ENCODE measurements around the gene DPYD. TPM values are rescaled to one million over a fixed set of nuclear protein-coding genes. Genes with fewer than 3 reads are reported as not detected.

Gene DPYD
- polyA plus RNA-seq, 4 donors = 11.9 to 31.8 (median 26.0) TPM

DNA sequence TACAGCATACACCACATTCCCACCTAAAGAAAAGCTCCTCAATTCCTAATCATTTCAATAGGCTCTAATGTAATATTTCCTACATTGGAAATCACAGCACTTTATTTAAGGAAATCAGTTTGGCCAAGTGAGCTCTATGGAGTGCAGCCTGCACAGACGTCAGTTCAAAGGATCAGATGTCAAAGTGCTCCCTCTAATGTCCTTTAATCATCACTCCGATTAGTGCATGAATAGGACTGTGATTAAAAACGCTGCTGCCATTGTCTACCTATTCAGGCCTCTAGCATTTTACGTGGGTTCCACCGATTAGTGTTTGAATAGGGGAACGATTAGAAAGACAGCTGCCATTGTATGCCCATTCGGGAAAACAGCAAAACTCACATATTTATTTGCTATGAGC lies 50.2 kb downstream of the DPYD start:
- Histone ChIP-seq H3K4me3 (ENCODE audit: low read depth in 1 of 3, low read length in 3 of 3) (no peak overlapping the region), H3K9me3 (ENCODE audit: control insufficient read depth in 2 of 2, insufficient read depth in 1 of 2, low read depth in 1 of 2, low read length in 1 of 2) (no peaks in the 10 kb centered on the region), H3K27me3 (ENCODE audit: control insufficient read depth in 3 of 3, insufficient read depth in 3 of 3, low read length in 3 of 3) (no peaks in the 10 kb centered on the region), H3K27ac (ENCODE audit: low read depth in 1 of 3, low read length in 2 of 3) (no peak overlapping the region), H3K36me3 (ENCODE audit: control insufficient read depth in 3 of 3, insufficient read depth in 2 of 3, low read depth in 1 of 3, low read length in 3 of 3) (peaks cover 0 to 2% (median 0%) of the 10 kb centered on the region in 3 donors), H3K4me1 (ENCODE audit: control insufficient read depth in 3 of 3, insufficient read depth in 2 of 3, low read depth in 1 of 3, low read length in 2 of 3) (no peaks in the 10 kb centered on the region)
- FAIRE-seq (no peak), DNase-seq (no peak)
- WGBS, 3 donors = 82 to 93% (median 83%) methylated on average over 7 of the region's 7 CpGs

DNA sequence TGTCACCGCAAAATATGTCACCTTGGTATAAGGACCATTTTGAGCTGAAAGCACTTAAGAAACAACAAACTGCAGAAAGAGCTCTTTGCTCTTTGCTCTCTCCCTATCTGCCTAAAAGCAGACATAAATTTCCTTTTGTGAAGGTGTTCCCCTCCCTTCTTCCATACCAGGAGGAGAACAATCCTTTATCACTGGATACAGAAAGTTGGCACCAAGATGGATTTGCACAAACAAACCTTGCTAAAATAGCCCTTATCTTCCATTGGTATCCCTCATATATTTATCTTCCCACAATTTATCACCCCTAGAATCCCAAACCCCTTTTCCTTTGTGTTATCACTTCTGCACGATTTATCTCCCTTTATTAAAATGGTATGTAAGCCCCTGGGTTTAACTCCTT lies 51.4 kb downstream of the DPYD start:
- H3K27me3 ChIP-seq (ENCODE audit: control insufficient read depth in 3 of 3, insufficient read depth in 3 of 3, low read length in 3 of 3) = no peaks in the 10 kb centered on the region
- DNase-seq (no peak), FAIRE-seq (no peak)
- no peak overlapping the region for H3K4me3 ChIP-seq (ENCODE audit: low read depth in 1 of 3, low read length in 3 of 3)
- H3K27ac ChIP-seq (ENCODE audit: low read depth in 1 of 3, low read length in 2 of 3) = no peak overlapping the region
- H3K4me1 ChIP-seq (ENCODE audit: control insufficient read depth in 3 of 3, insufficient read depth in 2 of 3, low read depth in 1 of 3, low read length in 2 of 3) = peaks cover 0 to under 1% (median 0%) of the 10 kb centered on the region in 3 donors
- WGBS, 3 donors = 15 to 68% (median 54%) methylated on average over 2 of the region's 2 CpGs
- no peaks in the 10 kb centered on the region for H3K9me3 ChIP-seq (ENCODE audit: control insufficient read depth in 2 of 2, insufficient read depth in 1 of 2, low read depth in 1 of 2, low read length in 1 of 2)
- H3K36me3 ChIP-seq (ENCODE audit: control insufficient read depth in 3 of 3, insufficient read depth in 2 of 3, low read depth in 1 of 3, low read length in 3 of 3) = peaks cover 0 to 2% (median 0%) of the 10 kb centered on the region in 3 donors

DNA sequence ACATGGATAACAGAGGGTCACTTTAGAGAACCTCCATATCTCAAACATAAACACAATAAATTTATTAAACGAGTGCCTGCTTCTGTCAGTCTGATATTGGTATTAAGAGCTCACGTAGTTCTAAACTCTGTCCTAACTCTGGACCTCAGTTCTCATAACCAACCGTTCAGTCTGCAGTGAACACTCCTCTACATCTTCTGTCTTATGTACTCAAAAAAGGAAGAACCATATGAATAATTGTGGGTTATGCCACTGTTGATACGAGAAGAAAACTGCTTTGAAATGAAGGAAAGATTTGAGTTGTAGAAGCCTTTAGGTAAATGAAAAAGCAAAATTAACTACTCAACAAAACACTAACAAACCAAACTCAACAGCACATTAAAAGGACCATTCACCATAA lies 53.7 kb downstream of the DPYD start:
- 84 to 92% (median 89%) methylated on average over 4 of the region's 4 CpGs for WGBS, 3 donors
- peaks cover 0 to 2% (median 0%) of the 10 kb centered on the region in 3 donors for H3K36me3 ChIP-seq (ENCODE audit: control insufficient read depth in 3 of 3, insufficient read depth in 2 of 3, low read depth in 1 of 3, low read length in 3 of 3)
- no peak overlapping the region for H3K4me3 ChIP-seq (ENCODE audit: low read depth in 1 of 3, low read length in 3 of 3)
- H3K27me3 ChIP-seq (ENCODE audit: control insufficient read depth in 3 of 3, insufficient read depth in 3 of 3, low read length in 3 of 3) = no peaks in the 10 kb centered on the region
- H3K9me3 ChIP-seq (ENCODE audit: control insufficient read depth in 2 of 2, insufficient read depth in 1 of 2, low read depth in 1 of 2, low read length in 1 of 2) = no peaks in the 10 kb centered on the region
- no peak for DNase-seq
- no peak overlapping the region for H3K27ac ChIP-seq (ENCODE audit: low read depth in 1 of 3, low read length in 2 of 3)
- no peak for FAIRE-seq
- peaks cover 0 to 5% (median 0%) of the 10 kb centered on the region in 3 donors for H3K4me1 ChIP-seq (ENCODE audit: control insufficient read depth in 3 of 3, insufficient read depth in 2 of 3, low read depth in 1 of 3, low read length in 2 of 3)

DNA sequence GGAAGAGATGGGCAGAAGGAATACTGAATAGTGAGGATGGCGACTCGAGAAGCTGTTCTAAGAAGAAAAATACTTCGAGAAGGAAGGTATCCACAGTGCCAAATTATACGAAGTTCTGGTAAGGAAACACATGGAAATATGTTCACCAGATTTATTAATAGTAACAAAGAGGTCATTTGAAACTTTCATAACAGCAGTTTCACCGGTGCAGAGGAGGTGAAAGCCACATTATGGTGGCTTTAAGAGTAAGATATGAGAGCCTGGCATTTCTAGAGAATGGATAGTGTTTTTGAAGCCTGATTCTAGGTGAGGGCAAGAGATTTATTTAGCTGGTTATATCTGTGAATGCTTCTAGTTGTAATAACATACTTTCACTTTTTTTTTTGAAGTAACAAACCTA lies 56.2 kb downstream of the DPYD start:
- FAIRE-seq (no peak), DNase-seq (no peak)
- H3K4me3 ChIP-seq (ENCODE audit: low read depth in 1 of 3, low read length in 3 of 3) = no peak overlapping the region
- 62 to 89% (median 73%) methylated on average over 5 of the region's 5 CpGs for WGBS, 3 donors
- H3K27ac ChIP-seq (ENCODE audit: low read depth in 1 of 3, low read length in 2 of 3) = no peak overlapping the region
- H3K36me3 ChIP-seq (ENCODE audit: control insufficient read depth in 3 of 3, insufficient read depth in 2 of 3, low read depth in 1 of 3, low read length in 3 of 3) = peaks cover 0 to 2% (median 0%) of the 10 kb centered on the region in 3 donors
- H3K27me3 ChIP-seq (ENCODE audit: control insufficient read depth in 3 of 3, insufficient read depth in 3 of 3, low read length in 3 of 3) = no peaks in the 10 kb centered on the region
- H3K9me3 ChIP-seq (ENCODE audit: control insufficient read depth in 2 of 2, insufficient read depth in 1 of 2, low read depth in 1 of 2, low read length in 1 of 2) = no peaks in the 10 kb centered on the region
- H3K4me1 ChIP-seq (ENCODE audit: control insufficient read depth in 3 of 3, insufficient read depth in 2 of 3, low read depth in 1 of 3, low read length in 2 of 3) = peaks cover 0 to 5% (median 0%) of the 10 kb centered on the region in 3 donors

DNA sequence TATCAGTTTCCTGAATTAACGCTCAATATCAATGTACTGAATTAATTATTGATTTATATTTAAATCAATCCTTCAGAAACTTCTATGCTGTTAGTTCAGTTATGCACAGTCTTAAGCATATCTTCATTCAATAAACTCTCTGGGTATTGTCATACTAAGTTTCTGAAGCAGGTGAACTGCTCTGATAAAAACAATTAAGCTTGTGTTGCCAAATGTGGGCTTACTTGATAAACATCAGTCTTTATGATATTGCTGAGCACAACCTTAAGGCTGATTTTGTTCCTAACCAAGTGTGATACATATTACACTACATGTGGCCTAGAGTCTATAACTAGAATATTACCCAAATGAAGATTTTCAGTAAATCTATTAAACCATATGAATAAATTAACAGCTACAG lies 67.6 kb downstream of the DPYD start:
- no peaks in the 10 kb centered on the region for H3K4me1 ChIP-seq (ENCODE audit: control insufficient read depth in 3 of 3, insufficient read depth in 2 of 3, low read depth in 1 of 3, low read length in 2 of 3)
- H3K27me3 ChIP-seq (ENCODE audit: control insufficient read depth in 3 of 3, insufficient read depth in 3 of 3, low read length in 3 of 3) = no peaks in the 10 kb centered on the region
- no peak overlapping the region for H3K4me3 ChIP-seq (ENCODE audit: low read depth in 1 of 3, low read length in 3 of 3)
- FAIRE-seq = no peak
- 19 to 84% (median 73%) methylated on average over 1 of the region's 1 CpG for WGBS, 3 donors
- no peak overlapping the region for H3K27ac ChIP-seq (ENCODE audit: low read depth in 1 of 3, low read length in 2 of 3)
- DNase-seq = no peak
- H3K9me3 ChIP-seq (ENCODE audit: control insufficient read depth in 2 of 2, insufficient read depth in 1 of 2, low read depth in 1 of 2, low read length in 1 of 2) = no peaks in the 10 kb centered on the region
- peaks cover 0 to 5% (median 0%) of the 10 kb centered on the region in 3 donors for H3K36me3 ChIP-seq (ENCODE audit: control insufficient read depth in 3 of 3, insufficient read depth in 2 of 3, low read depth in 1 of 3, low read length in 3 of 3)

DNA sequence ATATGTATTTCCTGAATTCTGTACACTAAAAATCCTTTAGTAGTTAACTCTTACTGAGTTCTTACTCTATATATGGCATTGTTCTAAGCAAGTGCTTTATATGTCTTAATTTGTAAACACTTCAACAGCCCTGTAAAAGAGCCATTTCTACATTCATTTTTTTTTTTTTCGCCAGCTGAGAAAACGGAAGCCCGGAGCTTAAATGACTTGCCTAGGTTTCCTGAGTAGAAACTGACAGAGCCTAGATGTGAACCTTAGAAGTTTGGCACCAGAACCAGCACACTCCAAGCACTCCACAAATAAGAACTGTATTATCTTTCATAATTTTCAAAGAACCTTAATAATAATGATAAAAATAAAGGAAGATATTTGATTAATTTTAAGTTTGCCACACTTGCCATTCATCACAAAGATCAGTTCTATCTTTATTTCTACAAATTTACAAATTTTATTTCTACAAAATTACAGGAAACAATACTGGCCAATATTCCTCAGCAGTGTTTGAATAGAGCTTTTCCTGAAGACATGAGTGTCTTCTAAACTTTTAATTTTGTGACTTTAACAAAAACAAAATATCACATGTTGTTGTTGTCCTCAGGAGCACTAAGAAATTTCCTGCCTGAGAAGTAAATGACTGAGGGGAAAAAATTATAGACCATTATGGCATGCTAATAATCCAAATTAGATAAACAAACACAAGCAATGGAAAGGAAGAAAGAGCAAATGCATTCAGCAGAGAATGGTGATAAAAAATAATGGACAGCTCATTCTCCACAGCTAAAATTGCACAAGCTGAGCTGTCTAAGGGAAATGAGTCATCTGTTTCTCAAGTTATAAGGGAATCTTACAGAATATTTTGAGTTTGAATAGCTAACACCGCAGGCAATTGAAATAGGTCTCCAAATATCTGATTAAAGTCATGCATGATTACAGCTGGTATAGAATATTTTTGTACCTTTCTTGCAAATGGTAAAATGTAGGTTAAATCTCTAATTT lies 71.2 kb downstream of the DPYD start:
- Histone ChIP-seq H3K4me1 (ENCODE audit: control insufficient read depth in 3 of 3, insufficient read depth in 2 of 3, low read depth in 1 of 3, low read length in 2 of 3) (no peaks in the 10 kb centered on the region), H3K36me3 (ENCODE audit: control insufficient read depth in 3 of 3, insufficient read depth in 2 of 3, low read depth in 1 of 3, low read length in 3 of 3) (peaks cover 0 to 10% (median 0%) of the 10 kb centered on the region in 3 donors), H3K4me3 (ENCODE audit: low read depth in 1 of 3, low read length in 3 of 3) (no peak overlapping the region), H3K27me3 (ENCODE audit: control insufficient read depth in 3 of 3, insufficient read depth in 3 of 3, low read length in 3 of 3) (no peaks in the 10 kb centered on the region), H3K9me3 (ENCODE audit: control insufficient read depth in 2 of 2, insufficient read depth in 1 of 2, low read depth in 1 of 2, low read length in 1 of 2) (peaks cover 0 to 12% of the 10 kb centered on the region in 2 donors), H3K27ac (ENCODE audit: low read depth in 1 of 3, low read length in 2 of 3) (no peak overlapping the region)
- 43 to 87% (median 69%) methylated on average over 4 of the region's 4 CpGs for WGBS, 3 donors
- no peak for FAIRE-seq
- peak in 1 of 2 donors; percentile 1 for DNase-seq

DNA sequence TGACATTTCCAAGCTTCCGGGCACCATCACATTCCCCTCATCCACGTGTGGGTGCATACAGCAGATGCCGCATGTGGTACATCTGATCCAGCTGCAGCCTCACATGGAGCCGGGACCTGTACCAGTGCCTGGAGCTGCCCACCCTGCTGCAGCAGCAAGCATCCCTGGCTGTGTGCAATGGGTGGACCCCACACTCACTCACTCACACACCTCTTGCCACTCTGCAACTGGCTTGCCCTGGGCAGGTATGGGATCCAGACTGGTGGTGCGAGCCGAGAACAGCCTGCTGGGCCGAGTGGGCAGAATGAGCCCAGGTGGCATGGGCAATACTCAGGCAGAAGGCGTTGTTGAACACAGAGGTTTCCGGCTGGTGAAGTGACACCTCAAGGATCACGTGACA lies 75.0 kb downstream of the DPYD start:
- Histone ChIP-seq H3K27ac (ENCODE audit: low read depth in 1 of 3, low read length in 2 of 3) (no peak overlapping the region), H3K4me3 (ENCODE audit: low read depth in 1 of 3, low read length in 3 of 3) (no peak overlapping the region), H3K9me3 (ENCODE audit: control insufficient read depth in 2 of 2, insufficient read depth in 1 of 2, low read depth in 1 of 2, low read length in 1 of 2) (peaks cover 0 to 12% of the 10 kb centered on the region in 2 donors), H3K36me3 (ENCODE audit: control insufficient read depth in 3 of 3, insufficient read depth in 2 of 3, low read depth in 1 of 3, low read length in 3 of 3) (peaks cover 0 to 12% (median 0%) of the 10 kb centered on the region in 3 donors), H3K4me1 (ENCODE audit: control insufficient read depth in 3 of 3, insufficient read depth in 2 of 3, low read depth in 1 of 3, low read length in 2 of 3) (no peaks in the 10 kb centered on the region), H3K27me3 (ENCODE audit: control insufficient read depth in 3 of 3, insufficient read depth in 3 of 3, low read length in 3 of 3) (no peaks in the 10 kb centered on the region)
- WGBS, 3 donors = 96 to 100% (median 99%) methylated on average over 10 of the region's 10 CpGs
- DNase-seq = no peak
- FAIRE-seq = no peak

DNA sequence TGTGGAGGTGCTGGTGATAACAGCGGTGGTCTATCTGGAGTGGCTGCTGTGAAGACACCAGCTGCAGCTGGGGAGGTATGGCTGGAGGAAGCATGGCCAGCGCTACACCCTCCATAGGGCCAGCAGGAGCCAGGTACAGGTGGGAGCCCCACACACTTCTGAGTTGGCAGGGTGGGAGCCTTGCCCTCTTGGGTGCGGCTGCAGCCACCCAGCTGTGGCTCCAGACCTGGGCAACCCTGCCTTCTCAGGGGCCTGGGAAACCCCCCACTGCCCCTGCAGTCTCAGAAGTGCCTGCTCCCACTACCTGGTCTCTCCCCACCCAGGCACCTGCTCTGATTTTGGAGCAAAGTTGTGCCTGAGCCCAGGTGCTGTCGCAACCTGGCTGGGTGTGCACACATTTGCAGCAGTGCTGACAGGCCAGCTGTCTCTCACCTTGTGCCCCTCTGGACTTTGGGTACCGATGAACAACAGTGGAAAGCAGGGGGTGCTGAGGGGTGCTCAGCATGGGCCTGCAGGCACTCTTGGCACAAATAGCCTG lies 76.2 kb downstream of the DPYD start:
- DNase-seq (no peak), FAIRE-seq (no peak)
- Histone ChIP-seq H3K27me3 (ENCODE audit: control insufficient read depth in 3 of 3, insufficient read depth in 3 of 3, low read length in 3 of 3) (no peaks in the 10 kb centered on the region), H3K4me1 (ENCODE audit: control insufficient read depth in 3 of 3, insufficient read depth in 2 of 3, low read depth in 1 of 3, low read length in 2 of 3) (no peaks in the 10 kb centered on the region), H3K36me3 (ENCODE audit: control insufficient read depth in 3 of 3, insufficient read depth in 2 of 3, low read depth in 1 of 3, low read length in 3 of 3) (peaks cover 0 to 12% (median 0%) of the 10 kb centered on the region in 3 donors), H3K27ac (ENCODE audit: low read depth in 1 of 3, low read length in 2 of 3) (no peak overlapping the region), H3K4me3 (ENCODE audit: low read depth in 1 of 3, low read length in 3 of 3) (no peak overlapping the region), H3K9me3 (ENCODE audit: control insufficient read depth in 2 of 2, insufficient read depth in 1 of 2, low read depth in 1 of 2, low read length in 1 of 2) (peaks cover 0 to 12% of the 10 kb centered on the region in 2 donors)
- 95 to 99% (median 96%) methylated on average over 5 of the region's 5 CpGs for WGBS, 3 donors
